Activated T-helper 1 cell treated with anti-CD3 and anti-CD28 coated beads, Interleukin-2, amount 50 U/mL, for 16 hours (primary cell): Measurements from ENCODE around the gene CELF4.

Experiments used
- DNase-seq, 2 donors: peaks; one replicate each; pipeline ENCODE4 v3.0.0-alpha.2; 2020; ENCODE audit warnings: low read depth in 1 of 2, low spot score in 1 of 2

CELF4 gene

DNA sequence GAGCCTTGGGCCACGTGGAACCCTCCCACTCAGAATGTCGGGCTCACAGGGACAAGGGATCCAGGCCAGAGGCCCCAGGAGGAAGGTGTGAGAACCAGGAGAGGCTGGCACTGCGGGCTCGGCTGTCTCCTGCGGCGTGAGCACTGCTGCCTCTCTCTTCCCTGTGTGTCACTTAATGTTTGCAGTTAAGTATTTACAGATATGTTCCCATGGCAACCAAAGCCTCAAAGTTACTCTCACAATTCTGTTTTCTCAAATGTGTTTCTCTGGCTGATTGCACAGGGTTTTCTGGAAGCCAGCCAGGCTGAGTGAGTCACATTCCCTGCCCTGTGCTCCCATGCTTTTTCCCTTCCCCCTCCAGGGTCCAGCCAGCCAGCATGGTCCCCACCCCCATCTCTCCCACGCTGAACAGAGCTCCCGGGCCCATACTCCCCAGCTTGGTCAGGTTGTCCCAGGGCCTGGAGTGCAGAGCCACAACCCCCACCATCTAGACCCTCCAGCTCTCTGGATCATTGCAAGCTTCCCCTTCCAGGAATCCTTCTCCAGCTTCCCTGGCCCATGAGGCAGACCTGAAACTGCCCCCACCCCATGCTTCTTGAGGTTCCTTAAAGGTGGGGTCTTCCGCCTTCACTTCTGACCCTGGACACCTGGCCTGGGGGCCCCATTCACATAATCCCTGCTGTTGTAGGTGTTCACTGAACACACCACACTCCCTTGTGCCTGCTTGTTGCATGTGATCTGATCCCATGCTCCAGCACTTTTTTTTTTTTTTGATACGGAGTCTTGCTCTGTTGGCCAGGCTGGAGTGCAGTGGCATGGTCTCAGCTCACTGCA lies 265.9 kb downstream of the CELF4 start:
- DNase-seq, result no peak

- DNase-seq, result no peak
Observed at GRCh38 chr18:37298816-37299215, 266.8 kb downstream of the CELF4 start.

DNA sequence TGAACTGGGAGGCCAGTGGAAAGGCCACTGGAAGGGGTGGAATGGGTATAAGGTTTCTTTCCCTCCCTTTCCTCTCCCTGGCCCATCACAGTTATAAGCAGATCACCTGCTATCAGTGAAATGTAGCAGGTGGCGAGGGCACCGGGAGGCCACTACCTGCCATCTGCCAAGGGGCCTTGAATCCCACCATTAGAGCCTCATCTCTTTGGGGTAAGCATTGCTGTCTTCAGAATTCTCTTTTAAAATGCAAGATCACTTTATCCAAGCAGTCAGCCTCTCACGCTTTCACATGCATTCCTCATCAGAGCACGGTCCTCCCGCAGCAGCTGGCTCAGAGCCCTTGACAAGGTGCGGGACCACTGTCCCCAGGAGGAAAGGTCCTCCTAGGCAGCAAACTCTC lies 268.5 kb downstream of the CELF4 start:
- DNase-seq, result no peak

DNA sequence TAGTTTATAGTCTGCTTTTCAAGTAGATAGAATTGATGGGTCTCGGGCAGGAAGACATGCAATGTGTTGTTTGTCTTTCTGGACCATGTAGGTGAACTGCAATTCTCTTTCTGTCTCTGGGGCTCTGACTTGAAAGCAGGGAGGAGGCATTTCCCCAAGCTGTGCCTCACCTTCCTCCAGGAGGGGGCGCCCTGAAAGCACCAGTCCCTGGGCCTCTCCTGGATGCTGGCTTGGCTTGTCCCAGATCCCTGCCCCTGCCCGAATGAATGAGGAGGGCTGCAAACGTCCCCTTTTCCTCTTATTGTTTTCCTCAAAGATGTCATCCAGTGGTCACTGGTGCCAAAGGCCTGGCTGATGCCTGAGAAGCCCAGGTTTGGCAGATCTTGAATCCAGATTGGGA lies 270.6 kb downstream of the CELF4 start:
- no peak for DNase-seq

GRCh38 chr18:37293359-37293758 lies 272.2 kb downstream of the CELF4 start:
- no peak for DNase-seq

DNA sequence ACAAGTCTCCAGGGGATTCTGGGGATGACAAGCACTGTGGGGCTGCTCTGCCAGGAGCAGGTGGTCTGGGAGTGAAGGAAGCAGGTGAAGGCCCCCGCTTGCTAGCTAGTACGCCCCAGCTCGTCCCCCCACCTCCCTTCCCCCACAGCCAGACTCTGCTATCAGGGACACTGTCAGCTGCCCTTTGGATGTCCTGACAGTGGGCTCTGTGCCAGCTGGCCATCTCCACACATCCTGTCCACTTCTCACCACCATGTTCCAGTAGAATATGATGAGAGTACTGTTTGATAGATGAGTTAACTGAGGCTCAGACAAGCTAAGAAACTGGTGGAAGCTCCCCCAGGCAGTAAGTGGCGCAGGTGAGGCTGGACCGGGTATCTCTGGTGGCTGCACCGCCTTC lies 276.2 kb downstream of the CELF4 start:
- no peak for DNase-seq

GRCh38 chr18:37287601-37288000 lies 278.0 kb downstream of the CELF4 start:
- DNase-seq, result no peak

DNA sequence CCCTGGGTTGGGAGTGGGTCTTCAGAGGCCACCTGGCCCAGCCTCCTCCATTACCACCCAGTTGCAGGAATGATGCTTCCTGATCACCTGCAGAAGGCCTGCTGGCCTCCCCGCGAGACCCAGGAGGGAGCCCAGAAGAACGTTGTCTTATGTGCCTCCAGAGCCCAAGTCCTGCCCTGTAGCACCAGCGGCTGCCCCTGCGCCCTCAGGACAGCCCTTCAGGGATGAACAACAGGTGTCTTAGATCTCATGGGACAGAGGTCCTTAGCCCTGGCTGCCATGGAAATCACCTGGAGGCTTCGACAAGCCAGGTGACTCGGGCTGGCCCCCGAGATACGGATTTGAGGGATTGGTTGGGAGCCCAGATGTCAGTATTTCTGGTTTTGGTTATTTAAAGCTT lies 278.8 kb downstream of the CELF4 start:
- no peak for DNase-seq

DNA sequence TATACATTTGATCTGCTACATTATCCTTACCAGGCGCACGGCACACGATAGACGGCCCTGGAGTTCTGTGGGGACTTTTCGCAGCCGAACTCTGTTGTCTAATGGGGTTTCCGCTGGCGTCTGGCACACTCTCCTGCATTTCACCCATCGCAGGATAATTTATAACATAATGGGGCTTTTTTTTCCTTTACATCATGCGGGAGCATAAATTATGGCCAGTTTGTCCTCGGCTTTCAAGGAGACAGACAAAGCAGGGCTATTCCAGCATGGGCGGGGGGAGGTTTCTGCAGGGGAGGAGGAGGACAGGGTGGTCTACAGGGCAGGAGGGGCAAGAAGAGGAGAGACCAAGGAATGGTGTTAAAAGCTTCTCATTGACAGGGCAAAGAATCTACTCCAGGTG lies 279.8 kb downstream of the CELF4 start:
- DNase-seq, result no peak

DNA sequence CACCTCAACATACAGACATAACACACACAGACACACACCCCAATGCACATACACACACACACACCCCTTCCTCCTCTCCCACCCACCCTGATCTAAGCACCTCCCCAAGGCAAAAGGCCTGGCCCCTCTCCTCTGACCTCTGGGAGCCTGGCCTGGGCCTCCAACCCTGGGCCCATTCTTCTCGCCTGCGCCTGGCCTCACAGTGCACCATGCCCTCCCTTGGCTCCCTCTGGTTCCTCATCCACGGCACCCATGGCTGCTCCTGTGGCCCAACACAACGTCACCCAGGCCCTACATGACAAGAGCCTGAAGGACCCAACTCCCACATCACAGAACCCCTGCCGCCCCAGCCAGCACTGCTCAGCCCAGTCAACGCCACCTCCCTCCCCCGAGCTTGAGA lies 281.3 kb downstream of the CELF4 start:
- no peak for DNase-seq

- DNase-seq, result no peak
Observed at GRCh38 chr18:37282386-37283037, 283.1 kb downstream of the CELF4 start.

DNA sequence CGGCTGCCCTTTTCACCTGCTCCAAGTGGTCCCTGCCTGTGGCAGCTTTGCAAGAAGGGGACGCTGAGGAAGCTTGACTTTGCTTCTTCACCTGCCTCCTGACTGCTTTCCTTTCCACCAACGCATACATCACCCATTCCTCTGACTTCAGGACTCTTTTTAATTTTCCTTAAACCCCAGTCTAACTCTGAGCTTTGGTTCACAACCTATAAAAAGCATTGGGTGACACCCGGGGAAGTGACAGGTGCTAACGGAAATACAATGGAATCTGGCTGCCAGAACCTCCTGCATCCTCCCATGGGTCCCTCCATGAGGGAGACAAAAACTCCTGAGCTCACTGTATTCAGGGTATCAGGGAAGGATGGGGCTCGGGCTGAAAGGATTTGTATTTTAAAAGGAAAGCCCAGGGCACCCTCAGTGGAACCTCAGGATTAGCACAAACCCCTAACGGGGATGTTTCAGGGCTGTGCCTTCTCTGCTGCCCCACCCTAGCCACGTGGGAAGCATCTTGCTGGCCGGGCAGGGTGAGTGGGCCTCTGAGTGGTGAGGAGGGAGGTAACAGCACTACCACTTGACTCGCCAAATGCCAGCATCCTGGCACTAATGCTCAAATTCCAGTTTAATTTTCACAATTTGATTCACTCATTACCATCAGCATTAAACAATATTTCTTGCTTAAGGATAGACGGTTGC lies 284.8 kb downstream of the CELF4 start:
- no peak for DNase-seq

DNA sequence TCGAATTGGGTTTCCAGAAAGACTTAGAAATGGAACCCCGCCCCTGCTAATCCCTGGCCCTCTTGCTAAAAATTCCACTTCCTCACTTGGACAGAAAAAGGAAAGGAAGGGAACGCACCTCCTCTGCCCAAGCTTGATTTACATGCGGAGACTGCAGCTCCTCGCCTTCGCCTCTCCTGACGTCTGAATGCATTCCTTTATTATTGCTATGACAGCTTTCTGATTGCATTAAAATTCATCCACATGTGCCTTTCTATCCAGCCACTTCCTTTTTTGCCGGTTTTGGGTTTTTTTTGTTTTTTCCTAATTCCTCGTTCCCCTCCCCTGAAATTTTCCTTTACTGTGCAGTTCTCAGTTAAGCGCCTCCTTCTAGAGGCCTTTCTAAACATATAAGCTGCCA lies 287.8 kb downstream of the CELF4 start:
- DNase-seq, result no peak

- no peak for DNase-seq
Observed at GRCh38 chr18:37276111-37276890, 289.3 kb downstream of the CELF4 start.

- no peak for DNase-seq
Observed at GRCh38 chr18:37275237-37275741, 290.3 kb downstream of the CELF4 start.

DNA sequence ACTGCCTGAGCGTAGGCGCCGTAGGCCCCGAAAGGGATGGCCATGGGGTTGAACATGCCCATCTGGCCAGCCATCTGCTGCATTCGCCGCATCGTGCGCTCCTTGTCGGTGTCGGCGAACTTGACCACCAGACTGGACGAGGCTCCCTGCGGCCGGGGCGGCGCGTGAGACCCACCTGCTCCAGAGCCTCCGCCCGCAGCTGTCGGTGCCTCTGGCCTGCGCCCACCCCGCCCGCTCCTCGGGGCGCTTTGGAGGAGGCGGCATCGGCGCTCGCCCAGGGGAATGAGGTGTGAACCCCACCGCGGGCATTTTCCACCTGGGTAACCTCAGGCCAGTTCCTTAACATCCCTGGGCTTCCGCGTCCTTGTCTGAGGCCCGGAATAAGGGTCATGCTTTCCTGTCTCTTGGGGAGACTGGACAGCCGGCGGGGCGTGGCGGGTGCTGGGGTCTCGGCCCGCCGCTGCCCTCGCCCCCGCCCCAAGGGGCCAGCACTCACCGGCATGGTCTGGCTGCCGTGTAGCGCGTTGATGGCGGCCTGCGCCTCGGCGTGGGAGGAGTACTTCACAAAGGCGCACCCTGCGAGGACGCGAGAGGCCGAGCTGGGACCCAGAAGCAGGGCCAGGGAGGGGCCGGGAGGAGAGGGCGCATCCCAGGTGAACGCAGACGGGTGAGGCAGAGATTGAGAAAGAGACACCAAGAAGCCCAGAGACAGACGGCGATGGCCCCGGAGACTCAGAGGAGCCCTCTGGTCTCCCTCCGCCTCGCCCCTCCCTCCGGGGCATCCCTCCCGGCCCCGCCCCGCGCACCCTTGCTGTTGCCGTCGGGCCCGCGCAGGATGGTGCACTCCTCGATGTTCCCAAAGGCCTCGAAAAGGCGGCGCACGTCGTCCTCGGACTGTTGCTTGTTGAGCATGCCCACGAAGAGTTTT lies 291.0 kb downstream of the CELF4 start:
- DNase-seq, result no peak

GRCh38 chr18:37272841-37273240 lies 292.8 kb downstream of the CELF4 start:
- DNase-seq, result no peak

- no peak for DNase-seq
Observed at GRCh38 chr18:37272226-37272625, 293.4 kb downstream of the CELF4 start.

DNA sequence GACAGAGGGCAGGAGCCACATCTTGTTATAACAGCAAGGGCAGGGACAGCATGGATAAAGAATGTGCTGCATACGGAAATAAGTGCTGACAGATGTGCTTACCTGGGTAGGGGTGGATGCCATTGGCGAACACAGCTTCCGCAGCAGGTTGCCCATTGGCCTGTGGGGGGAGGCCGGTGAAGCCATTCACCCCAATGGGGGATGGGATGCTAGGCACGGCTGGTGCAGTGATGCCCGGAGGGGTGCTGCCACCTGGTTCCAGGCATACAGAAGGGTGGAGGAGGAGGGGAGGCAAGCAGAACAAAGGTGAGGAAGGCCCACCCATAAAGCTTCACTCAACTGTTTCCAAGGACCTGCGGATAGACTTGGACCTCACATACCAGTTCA lies 294.9 kb downstream of the CELF4 start:
- no peak for DNase-seq

GRCh38 chr18:37270038-37270665 lies 295.4 kb downstream of the CELF4 start:
- no peak for DNase-seq
